HS-5 (cell line): ENCODE measurements around the gene CBS.
"Not testable (repeated sequence)": the region's sequence is repeated elsewhere in the genome, so short reads cannot be mapped to it uniquely, and the experiment has no call there.

Experiments
- DNase-seq: peaks from one replicate; pipeline ENCODE4 v3.0.0-alpha.2; 2012; ENCODE audit warnings: low read depth

CBS gene

DNA sequence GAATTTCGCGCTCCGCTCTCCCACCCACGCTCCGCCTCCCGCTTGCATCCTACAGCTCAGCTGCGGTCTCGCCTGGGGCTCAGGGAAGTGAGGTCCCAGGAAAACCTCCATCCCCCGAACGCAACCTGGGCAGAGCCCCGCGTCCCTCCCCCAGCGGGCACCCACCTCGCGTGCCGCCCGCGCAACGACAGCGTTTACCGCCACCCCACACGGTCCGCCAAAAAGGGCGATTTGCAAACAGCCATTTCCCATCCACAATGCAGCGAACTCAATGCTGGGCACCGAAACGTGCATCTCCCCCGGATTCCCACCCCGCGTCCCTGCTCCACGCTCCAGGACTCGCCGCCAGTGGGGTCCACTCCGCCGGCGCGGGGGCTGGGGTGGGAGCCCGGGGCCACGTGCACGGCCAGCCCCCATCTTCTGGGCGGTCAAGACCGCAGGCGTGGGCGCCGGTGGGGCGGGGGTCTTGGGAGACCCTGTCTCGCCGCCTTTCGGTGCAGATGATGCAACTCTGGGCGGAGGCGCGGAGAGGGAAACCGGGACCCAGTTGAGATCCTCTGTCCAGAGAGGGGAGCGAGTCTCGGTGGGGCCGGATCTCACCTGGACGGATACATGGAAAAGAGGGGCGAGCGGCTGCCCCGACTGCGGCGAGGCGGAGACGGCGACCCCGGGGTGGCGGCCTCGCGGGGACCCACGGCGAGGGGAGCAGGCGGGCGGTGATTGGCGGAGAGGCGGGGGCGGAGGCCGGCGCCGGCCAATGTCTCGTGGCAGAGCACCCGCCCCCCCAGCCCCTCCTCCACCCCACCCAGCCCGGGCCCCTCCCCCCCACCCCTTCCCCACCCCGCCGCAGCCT, at the start of gene CBS:
CBS (minus strand) TSS at position 666 of the 853 bp plus-strand sequence. CDS start 3,642 bp downstream, outside the sequence.
- DNase-seq, result not testable (repeated sequence)

DNA sequence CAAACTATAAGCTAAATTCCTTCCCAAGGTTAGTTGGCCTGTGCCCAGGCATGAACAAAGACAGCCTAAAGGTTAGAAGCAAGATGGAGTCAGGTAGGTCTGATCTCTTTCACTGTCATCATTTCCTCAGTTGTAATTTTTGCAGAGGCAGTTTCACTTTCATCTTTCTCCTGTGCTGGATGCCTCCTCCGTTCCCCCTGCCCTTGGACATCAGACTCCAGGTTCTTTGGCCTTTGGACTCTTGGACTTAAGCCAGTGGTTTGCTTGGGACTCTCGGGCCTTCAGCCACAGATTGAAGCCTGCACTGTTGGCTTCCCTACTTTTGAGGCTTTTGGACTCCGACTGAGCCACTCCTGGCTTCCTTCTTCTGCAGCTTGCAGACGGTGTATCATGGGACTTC, 40.3 kb upstream of the CBS start:
- DNase-seq, result not testable (repeated sequence)

DNA sequence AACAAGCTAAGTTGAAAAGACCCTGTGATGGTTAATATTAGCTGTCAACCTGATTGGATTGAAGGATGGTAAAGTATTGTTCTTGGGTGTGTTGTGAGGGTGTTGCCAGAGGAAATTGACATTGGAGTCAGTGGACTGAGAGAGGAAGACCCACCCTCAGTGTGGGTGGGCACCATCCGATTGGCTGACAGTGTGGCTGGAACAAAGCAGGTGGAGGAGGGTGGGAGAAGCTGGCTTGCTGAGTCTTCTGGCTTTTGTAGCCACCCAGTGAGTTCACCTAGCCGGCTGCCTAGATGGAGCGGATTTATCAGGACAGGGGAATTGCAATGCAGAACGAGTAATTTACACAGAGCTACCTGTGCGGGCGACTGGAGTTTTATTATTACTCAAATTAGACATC, 38.8 kb upstream of the CBS start:
- not testable (repeated sequence) for DNase-seq

DNA sequence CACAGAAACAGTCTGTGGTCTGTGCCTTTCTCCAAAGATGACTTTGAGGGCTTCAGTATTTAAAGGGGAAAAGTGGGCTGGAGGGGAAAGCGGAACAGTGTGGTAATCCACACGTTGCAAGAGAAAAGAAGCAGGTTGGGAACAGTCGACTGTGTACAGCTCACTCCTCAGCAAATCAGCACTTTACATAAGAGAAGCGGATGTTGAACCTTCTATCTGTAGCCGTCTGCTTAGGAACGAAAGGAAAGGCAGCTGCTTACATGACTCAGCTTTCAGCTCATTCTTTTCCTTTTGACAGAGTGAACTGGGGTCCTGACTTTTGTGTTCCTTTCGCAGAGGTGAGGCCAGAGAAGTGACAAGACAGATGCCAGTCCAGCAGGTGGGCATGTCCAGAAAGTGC, 33.4 kb upstream of the CBS start:
- not testable (repeated sequence) for DNase-seq

DNA sequence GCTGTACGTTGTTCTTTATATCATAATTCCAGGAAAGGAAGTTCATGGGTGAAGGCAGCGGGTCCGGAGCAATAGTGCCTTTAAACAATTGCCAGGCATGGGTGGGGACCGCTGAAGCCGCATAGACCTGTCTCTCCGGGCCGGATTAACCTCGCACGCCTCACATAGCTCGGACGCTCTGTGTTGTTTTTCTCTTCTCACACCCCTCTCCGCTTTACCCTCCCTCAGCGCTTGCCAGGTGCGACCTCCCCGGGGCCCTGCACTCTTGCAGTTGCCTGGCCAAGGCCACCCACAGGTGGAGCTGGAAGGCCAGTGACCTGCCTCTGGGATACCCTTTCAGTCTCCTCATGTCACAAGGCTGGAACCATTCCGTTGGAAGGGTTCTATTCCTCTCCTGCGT, 32.5 kb upstream of the CBS start:
- DNase-seq, result not testable (repeated sequence)

DNA sequence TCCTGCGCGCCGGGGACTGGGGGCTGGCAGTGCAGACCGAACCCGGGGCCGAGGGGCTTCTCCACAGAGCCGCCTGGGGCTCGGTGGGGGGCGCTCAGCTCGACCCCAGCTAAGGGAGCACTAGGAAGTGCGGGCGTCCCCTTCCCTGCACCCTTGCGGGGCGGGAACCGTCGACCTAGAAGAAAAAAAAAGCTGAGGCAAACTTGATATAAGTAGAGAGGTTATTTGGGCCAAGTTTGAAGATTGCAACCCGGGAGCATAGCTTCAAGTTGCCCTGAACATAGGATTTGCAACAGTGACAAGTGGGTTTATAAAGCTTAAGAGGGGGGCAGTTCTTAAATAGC, 32.1 kb upstream of the CBS start:
- not testable (repeated sequence) for DNase-seq

DNA sequence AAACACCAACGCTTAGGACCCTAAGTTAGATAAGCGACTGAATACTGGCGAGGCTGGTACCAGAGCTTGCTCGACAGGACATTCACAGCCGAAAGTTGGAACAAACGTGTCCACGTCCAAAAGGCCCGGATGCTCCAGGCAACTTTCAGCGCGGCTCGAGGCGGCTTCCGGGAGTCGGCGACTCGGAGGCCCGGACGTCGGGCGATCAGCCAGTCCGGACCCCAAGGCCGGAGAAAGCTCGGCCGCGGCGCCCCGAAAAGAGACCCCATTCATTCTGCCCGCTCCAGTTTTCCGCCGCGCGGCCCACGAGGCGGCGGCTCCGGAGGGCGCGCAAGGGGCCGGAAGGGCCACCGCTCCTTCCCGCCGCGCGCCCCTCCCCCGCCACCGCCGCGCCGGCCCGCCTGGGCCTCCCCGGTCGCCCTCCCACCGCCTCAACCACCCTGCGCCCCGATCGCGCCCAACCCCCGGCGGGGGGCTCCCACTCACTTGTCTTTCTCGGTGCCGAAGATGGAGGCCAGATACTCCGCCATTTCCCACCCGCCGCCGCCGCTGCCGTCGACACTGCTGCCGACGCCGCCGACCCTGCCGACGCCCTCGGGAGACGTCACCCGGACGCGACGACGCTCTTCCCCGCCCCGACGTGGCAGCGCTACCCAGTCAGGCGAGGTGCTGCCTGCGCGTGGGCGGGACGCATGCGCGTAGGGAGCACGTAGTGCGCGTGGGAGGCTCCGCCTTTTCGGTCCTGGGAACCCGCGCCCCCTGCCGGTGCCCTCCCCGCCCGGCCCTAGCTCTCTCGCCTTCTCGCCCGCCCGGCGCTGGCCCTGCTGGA, 31.5 kb upstream of the CBS start, which contains the start of gene U2AF1:
U2AF1 (minus strand) TSS at position 606 of the 829 bp plus-strand sequence; CDS start at position 530, 76 bp downstream.
- not testable (repeated sequence) for DNase-seq

DNA sequence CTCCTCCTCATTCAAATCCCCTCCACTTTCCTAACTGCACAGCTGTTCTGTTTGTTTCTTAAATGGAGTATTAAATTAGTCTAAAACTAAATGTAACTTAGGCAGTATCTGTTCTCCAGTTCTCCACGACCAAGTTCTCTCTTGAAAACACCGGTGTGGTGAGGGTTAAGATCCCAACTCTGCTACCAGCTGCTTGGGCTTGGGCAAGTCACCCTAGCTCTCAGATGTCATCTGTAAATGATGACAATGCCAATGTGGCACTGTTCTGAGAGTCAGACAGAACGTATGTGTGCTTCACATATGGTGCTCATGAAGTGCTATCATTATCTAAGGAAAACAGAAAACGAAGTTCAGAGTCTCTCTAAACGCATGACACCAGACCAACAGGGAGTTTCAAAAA, 29.0 kb upstream of the CBS start:
- DNase-seq, result not testable (repeated sequence)

DNA sequence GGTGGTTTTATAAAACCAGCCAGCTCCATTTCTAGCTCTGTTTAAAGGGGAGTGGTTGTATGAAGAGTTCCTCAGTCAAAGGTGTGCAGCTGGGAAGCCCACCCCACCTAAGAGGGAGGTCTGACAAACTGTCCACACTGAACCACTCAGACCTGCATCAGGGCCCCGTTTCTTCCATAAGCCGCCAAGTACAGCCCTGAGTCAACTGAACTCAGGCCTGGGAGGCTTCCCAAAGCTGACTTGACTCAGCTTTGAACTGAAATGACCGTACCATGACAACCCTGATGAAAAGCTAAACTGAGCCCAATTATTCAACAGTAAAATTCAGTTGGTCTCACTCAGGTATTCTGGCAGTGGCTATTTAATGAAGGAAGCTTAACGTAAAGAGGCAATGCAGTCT, 26.6 kb upstream of the CBS start:
- DNase-seq, result not testable (repeated sequence)

DNA sequence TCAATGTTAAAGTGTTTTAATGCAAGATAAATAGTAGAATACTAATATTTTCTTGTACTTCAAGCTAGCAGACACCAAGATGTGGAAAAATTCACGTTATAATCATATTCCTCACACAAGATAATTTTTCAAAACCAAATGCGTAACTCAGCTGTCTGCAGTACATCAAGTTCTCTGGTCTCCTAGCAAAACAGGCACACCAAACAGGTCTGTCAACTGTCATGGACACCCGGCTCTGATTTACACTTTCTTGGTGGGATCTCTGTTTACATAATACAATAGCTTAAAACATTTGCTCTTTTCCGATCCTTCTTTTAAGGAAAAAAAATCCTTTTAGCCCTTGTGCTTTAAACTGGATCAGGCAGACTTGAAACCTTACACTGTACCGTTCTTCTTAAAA, 26.0 kb upstream of the CBS start:
- not testable (repeated sequence) for DNase-seq

DNA sequence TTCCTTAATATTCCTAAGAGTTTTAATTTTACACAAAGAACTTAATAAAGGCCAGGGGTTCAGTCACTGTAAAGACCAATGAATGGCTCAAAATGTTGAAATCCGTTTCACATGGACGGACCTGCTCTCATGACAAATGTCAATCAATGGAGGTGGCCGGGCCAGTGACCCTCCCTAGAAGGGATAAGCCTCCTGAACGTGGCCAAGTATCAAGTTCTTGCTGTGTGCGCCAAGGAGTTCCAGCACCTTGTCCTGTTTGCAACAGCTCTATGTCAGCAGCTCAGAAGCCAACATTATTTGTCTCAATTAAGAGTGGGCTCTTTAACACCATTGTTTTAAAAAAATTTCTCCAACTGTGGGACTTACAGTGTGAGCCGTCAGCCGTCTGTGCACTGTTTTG, 25.4 kb upstream of the CBS start:
- DNase-seq, result not testable (repeated sequence)

DNA sequence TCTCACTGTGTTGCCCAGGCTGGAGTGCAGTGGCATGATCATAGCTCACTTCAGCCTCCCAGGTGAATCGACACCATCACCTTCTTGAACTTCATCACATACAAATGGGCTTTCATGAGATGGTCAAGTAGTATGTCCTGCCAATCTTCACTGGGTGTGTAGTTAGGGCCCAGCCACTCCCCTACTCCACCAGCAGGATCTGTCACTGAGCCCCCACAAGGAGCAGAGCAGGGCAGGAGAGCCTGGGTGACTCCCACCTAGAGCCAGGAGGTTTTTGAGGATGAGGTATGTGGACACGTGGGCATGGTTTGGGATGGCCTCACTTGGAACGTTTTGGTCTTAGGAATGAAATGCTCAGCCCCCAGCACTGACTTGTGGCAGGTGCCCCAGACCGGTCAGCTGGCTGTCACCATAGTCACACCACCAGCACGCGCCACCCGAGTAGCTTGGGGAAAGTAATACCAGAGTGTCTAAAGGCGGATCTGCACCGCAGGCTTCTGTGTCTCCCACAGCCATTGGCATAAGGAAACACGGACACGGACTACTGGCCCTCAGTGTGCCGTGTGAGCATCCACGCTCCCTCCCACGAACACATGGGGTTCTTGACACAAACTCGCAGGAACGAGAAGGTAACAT, 16.5 kb upstream of the CBS start:
- DNase-seq, result not testable (repeated sequence)

DNA sequence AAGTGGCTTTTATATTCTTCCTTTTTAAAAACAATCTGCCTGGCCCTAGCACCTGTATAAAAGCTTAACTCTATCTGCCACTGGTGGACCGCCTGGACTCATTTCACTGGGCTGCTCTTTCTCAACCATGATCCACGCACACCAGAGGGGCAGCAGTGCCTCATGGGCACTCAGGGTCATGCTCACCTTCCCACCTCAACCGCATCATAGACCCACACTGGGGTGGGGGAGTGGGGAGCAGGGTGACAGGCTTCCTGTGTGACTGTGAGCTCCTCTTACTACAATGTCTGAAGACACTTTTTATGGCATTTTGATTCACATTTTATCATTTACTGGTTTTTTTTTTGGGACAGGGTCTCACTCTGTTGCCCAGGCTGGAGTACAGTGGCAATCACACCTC, 15.3 kb upstream of the CBS start:
- not testable (repeated sequence) for DNase-seq

DNA sequence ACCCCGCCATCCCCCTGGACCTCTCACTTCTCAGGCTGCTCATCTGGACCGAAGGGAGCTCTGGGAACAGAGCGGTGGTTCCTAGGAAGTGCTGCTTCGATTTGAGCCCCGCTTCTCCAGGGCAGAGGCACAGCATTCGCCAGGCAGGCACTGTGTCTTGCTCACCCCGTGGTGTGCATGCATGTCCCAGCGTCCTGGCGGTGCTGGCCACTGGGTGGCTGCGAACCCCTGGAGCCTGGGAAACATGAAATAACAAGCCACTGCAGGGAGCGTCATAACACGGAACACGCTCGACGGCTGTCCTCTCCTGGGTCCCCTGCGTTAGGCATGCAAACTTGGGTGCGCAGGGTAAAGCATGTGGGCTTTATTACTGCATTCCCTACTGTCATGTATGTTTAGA, 13.8 kb upstream of the CBS start:
- DNase-seq, result not testable (repeated sequence)

DNA sequence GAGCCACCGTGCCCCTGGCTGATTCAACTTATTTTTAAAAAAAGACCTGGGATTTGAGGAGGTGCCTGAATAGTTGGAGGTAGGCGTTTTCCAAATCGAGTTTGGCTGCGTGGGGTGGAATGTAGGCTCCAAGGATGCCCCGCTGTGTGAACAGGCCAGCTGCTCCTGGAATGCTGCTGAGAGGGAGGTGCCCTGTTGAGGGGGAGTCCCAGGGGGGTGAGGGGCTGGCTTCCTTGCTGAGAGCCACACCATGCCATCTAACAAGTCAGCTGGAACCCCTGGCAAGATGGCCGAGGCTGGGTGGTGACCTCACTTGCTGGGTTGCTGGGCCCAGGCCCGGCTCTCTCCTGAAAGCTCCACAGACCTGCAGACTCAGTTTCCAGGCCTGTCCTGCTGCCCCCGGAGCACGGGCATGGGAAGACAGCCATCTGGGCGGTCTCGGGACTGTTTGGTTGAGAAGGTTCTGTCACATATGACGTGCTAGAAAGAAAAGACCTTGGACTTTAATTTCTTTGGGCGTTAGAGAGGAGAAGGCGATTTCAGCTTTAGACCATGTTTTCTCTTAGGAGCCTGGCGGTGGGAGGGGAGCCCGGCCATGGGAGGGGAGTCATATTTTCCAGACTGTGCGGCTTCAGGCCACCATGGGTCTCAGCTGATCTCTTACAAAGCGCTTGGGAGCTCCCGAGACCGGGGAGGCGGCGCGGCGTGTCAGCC, 7.1 kb upstream of the CBS start:
- DNase-seq, result not testable (repeated sequence)

DNA sequence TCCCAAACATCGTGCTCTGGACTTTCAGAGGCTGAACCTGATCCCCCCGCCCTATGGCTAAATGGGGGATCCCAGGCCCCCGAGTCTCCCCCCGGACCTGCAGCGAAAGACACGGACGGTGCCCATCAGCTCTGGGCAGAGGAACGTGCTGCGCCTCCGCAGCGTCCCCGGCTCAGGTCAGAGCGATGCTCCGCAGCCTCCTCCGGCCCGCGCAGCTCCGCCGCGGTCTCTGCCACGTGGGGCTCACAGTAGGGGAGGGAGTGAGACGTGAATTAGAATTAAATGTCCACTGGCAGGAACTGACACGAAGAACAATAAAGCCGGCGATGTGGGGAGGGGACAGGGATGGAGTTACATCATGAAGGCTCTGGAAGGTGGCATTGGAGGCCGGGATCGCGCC, 1.0 kb upstream of the CBS start:
- DNase-seq, result not testable (repeated sequence)

DNA sequence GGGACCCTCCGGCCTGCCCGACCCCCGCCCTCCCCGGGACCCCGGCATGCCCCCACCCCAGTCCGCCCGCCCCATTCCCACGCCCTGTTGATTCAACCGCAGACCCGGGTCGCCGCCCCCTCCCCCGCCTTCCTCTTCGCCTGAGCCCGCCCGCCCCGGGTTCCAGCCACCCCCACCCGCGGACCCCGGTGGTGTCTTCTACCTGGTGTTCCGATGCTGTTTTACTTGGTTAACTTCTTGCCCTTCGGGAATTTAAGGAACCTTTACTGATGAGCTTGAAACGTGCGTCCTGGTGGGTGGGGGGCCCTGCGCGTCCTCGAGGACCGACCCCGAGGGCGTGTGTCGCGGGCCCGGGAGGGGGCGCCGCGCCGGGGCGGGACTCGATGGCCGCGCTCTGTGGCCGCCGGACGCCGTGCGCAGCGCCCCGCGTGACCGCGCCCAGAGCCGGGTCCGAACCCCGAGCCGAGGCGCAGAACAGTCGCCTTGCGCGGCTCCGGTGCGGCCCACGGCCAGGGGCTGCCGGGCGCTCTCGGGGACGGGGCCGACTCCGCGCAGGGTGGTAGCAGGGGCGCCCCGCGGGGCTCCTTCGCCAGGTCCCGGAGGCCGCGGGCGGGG, 495 bp upstream of the CBS start:
- DNase-seq, result not testable (repeated sequence)

DNA sequence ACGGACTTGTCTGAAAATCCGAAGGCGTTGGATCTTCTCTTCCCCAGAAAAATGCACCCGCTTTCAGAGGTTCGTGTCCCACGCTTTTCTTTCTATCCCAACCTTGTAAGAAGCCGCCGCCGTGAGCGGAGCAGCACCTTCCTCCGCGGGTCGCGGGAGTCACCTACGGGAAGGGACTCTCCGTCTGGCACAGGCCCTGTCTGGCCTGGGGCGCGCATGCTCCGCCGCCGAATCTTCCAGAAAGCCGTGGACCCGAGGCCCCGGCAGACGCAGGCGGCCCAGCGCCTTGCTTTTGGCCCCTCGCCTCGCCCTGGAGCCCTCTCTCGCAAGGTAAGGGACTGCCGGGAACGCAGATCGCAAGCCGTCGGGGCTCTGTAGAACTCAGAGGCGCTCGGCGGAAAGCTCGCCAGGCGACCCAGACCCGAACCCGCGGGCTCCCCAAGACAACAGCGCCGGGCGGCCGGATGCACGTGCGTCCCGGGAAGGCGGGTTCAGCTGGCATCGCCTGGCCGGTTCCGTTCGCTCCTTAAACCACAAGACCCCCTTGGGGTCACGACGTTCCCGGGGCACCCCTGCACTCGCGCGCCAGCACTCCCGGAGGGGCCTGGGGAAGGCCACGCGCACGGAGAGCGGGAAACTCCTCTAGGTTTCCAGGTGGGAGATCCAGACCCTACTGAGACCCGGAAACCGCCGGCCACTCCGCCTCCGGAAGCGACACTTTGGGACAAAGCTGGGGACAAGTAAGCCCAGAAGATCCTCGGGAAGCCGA, 1.1 kb downstream of the CBS start:
- DNase-seq, result not testable (repeated sequence)

DNA sequence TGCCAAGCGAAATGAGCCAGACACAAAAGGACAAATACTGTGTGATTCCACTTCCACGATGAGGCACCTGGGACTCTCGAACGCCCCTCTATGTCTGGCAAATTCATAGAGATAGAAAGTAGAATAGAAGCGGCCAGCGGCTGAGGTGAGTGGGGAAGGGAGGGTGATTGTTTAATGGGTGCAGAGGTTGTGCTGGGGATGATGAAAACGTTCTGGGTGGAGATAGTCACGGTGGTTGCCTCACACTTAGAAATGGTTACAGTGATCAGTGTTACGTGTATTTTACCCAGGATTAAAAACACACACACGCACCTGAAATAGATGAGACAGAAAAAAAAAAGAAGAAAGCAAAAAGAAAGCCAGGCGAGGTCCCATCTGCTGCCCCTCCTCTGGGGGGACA, 2.9 kb downstream of the CBS start:
- DNase-seq, result not testable (repeated sequence)

DNA sequence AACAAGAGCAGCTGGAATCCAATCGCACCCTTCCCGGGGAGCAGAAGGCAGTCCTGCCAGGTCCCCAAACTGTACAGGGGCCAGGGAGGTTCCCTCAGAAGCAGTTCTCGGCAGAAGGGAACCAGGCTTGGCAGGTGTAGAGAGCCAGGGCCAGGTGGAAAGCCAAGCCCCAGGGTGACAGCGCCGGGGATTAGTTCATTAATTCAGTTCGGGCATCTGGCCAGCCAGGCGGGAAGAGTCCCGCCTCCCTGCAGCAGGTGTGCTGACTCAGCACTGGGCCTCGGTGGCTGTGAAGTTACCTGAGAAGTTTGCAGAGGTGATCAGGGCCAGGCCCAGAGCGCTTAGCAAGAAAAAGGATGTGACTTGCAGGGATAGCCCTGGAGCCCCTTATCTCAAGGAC, 6.0 kb downstream of the CBS start:
- not testable (repeated sequence) for DNase-seq
